Activated CD4-positive, CD25-positive, alpha-beta regulatory T cell (primary cell): ENCODE results near the gene TTC31.
A peak's percentile ranks its signal among the peaks of the same experiment; 100 is the strongest.
"Not testable (repeated sequence)": the region's sequence is repeated elsewhere in the genome, so short reads cannot be mapped to it uniquely, and the experiment has no call there.

Experiments used
- DNase-seq, 4 experiments: peaks; one replicate each; lab custom pipeline; 2025; lab: John Stamatoyannopoulos, UW

Gene TTC31

DNA sequence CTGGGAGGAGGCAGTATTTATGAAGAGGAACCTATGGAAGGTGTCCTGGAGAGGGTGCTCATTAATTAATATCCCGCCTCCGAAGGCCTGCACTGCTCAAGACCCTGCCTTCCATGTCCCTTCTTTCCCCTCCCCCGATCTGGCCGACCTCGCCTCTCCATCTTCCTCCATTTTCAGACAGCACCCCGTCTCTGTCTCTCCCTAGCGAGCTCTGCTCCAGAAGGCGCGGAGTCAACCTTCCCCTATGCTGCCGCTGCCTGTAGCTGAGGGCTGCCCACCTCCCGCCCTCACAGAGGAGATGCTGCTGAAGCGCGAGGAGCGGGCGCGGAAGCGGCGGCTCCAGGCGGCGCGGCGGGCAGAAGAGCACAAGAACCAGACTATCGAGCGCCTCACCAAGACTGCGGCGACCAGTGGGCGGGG is 25.7 kb upstream of the TTC31 start:
- DNase-seq: no peak

DNA sequence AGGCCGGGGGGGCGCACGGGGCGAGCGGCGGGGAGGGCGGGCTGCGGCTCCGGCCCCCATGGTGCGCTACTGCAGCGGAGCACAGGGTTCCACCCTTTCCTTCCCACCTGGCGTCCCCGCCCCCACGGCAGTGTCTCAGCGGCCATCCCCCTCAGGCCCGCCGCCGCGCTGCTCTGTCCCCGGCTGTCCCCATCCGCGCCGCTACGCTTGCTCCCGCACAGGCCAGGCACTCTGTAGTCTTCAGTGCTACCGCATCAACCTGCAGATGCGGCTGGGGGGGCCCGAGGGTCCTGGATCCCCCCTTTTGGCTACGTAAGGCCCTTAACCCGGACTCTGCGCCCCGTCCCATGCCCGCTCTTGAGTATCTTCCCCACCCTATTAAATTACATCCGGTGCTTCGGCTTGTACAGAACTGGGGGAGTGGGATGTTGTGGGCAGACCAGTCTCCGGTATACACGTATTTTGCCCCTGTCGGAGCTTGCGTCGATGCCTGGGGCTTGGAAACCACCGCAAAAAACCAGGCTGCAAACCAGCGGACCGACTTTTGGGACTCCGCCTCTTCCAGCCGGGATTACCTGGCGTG is 25.2 kb upstream of the TTC31 start:
- DNase-seq: peak; percentile 54 to 68 (median 63)

DNA sequence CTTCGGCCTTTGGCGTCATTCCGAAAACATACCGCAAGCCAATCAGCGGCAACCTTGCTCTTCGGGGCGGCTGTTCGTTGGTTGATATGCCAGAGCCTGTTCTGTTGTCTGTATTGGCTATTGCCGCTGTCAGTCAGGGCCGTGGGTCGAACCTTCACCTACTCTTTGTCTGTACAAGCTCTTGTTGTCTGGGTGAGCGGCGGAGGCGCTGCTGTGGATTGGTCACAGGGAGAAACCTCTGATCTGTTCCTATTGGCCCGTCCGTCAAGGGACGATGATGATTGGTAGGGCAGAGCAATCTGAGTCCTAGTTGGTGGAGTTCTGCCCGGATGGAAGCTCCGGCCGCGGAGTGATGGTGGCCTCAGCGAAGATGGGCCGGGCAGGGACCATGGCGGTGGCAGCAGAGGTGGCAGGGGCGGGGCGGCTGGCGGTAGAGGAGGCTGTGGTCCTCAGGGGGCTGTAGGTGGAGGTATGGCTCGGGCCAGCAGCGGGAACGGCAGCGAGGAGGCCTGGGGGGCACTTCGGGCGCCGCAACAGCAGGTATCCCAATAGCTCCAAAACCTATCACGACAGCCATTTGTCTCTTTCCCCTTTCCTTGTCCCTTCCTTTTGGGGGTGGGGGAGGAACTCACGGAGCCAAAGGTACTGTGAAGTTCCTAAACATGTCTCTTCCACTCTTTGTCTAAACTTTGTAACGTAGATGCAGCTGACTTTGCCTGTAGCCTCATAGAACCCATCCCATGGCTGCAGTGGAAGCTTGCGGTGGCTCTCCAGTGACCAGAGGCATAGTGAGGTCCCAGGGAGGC is 24.5 kb upstream of the TTC31 start, which contains the start of gene WBP1:
TSS of gene WBP1 (plus strand) at position 307 of the 806 bp plus-strand sequence. CDS start at position 472, 165 bp downstream.
- peak; percentile 93 to 96 (median 94) for DNase-seq

GRCh38 chr2:74458938-74459363 is 23.9 kb upstream of the TTC31 start:
- DNase-seq: no peak

- not testable (repeated sequence) for DNase-seq
Measured at GRCh38 chr2:74459503-74460118, 23.3 kb upstream of the TTC31 start.

GRCh38 chr2:74460187-74460586 is 22.7 kb upstream of the TTC31 start:
- DNase-seq: not testable (repeated sequence)

DNA sequence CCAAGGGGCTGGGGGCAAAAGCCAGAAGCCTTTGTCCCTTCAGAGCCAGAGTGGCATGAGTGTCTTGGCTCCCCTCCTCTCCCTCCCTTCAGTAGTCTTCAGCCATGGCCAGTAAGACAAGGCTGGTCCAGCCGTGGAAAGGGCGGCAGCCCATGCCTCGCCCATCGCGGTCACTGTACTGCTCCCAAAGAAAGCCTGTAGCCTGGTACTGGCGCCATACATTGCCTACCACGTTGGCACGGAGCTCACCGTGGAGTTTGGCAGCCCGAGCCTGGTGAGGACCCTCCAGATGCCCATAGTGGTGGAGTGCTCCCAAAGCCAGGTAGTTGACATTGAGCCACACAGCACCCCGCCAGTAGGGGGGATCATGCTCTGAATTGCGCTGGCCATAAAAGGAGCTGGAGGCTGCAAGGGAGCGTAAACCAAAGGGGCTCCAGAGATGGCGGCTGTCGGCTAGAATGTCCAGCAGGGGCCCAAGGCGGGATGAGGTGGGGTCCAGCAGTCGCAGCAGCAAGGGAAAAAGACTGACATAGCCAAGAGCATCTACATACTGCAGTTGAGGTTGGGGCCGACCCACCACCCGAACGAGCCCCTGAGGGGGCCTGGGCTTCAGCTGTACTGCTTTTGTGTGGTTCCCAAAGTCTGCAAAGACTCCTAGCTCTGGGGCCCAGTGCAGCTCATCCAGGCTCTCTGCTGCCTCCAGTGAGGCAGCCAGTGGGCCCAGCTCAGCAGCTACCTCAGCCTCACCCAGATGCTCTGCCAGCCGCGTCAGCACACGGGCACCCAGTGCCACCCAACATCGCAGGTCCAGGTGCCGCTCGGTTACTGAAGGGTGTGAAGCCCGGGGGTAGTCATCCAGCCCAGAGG is 21.5 kb upstream of the TTC31 start:
- no peak for DNase-seq

DNA sequence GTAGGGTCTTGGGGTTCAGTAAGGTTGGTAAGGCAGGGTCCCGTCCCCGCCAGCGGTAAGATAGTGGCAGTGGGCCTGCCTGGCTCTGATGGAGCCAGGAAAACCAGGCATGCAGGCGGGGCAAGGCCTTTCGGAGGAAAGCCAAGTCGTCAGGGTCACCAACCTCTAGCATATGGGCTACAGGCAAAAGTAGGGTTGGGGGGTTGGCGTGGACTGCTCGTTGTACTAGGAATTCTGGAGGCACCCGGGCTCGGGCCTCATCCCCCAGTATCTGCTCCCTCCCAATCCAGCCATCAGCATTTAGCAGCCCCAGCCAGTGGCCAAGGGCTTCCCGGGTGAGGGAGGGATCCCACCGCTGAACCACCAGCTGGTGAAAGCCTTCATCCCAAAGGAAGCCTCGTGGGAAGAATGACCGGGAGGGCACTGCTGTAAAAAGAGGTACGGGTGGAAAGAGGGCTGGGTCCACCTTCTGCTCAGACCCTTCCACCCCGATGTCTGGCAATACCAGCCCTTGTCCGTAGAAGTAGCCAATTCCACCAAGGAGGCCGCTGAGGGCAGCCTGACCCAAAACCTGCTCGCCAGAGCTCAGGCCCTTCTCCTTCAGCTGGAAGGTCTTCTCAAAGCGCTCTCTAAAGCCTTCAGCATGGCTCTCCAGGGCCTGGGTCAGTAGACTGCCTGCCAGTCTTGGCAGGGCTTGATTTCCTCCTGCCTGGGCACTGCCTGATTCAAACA is 20.7 kb upstream of the TTC31 start:
- DNase-seq: no peak

- no peak for DNase-seq
Measured at GRCh38 chr2:74462786-74463105, 20.1 kb upstream of the TTC31 start.

DNA sequence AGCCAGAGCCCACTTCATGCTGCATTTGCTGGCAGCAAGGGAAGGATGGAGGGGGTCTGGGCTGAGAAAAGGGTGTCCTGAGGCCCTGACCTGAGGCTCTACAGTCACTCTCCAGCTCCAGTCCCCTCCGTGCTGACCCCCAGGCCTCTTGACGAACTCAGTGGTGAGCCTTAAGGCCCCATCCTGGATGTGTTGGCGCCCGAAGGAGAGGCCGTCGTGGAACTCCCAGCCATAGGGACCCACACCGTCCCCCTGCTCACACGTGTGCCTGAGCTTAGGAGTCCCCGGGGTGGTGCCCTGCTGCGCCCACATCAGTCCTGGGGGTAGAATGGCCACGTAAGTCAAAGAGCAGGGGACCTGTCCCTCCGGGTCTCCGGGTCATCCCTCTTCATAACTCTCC is 18.5 kb upstream of the TTC31 start:
- DNase-seq: no peak

GRCh38 chr2:74470742-74471141 is 12.1 kb upstream of the TTC31 start:
- not testable (repeated sequence) for DNase-seq

GRCh38 chr2:74471332-74472065 is 11.4 kb upstream of the TTC31 start:
- DNase-seq: no peak

DNA sequence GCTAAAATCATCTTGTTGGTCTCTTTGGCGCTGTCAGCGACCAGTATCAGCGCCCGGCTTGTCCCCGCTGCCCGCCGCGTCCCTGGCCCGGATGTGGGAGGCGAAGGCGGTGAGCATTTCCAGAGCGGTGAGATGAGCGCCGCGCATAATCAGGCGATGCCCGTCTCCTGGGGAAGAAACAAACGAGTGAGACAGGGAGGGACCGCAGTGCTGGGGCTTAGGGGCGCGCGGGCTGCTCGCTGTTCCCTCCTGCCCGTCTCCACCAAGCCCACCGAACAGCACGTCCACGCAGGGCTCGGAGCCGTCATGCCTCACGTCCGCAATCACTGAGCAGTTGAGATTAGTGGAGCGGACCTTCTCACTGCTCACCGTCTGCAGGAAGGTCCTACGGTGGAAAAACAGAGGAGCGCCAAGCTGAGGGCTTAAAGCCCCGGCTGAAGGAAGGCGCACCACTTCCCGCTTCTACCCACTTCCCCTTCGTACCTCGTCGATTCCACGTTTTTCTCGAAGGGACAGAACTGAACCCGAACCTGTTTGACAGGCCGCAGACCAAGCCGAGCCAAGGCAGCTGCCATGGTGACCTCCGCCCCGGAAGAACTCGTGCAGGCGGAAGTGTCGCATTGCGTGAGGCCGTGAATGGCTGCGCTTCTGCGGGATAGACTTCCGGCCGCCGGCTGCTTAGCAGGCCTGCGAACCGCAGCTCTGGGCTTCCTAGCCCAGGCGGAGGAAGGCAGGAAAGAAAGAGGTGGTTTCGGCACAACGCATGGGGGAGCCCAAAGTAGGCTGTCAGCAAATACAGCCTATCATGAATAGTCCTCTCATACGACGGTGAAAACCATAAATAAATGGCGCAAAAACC is 10.6 kb upstream of the TTC31 start, which contains the start of gene MRPL53:
TSS of gene MRPL53 (minus strand) at position 595 of the 859 bp plus-strand sequence. CDS start at position 575, 20 bp downstream.
- peak; percentile 91 to 96 (median 96) for DNase-seq

DNA sequence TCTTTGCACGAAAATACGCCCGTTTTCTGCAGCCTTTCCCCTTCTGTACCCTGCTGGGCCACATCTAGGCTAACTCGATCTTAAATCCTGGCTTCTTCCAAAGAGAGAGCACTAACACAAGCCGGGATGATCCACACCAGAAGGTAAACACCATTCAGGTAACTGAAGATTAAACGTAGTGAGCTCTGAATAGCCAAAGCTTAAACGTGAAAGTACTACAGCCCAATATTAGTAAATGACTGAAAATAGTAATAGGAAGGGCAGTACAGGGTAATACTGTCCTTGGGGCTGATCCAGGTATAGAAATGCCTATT is 10.0 kb upstream of the TTC31 start:
- DNase-seq: no peak

GRCh38 chr2:74474481-74474880 is 8.4 kb upstream of the TTC31 start:
- DNase-seq: no peak

DNA sequence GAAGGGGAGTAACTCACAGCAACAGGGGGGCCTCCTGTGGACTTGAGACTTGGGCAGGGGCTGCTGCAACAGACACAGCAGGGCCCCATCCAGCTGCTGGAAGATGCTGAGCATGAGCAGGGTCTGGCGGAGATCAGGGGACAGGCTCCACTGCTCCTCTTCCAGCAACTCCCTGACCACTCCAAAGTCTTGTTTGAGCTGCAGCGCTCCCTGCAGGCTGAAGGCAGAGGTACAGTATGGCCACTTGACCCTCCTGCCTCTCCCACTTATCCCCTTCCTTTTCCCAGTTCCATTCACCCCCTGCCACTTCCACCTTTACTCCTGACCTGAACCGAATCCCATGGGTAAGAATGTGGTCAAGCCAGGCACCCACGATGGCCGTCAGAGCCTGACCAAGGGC is 8.0 kb upstream of the TTC31 start:
- no peak for DNase-seq

GRCh38 chr2:74481431-74481830 is 1.4 kb upstream of the TTC31 start:
- DNase-seq: no peak

DNA sequence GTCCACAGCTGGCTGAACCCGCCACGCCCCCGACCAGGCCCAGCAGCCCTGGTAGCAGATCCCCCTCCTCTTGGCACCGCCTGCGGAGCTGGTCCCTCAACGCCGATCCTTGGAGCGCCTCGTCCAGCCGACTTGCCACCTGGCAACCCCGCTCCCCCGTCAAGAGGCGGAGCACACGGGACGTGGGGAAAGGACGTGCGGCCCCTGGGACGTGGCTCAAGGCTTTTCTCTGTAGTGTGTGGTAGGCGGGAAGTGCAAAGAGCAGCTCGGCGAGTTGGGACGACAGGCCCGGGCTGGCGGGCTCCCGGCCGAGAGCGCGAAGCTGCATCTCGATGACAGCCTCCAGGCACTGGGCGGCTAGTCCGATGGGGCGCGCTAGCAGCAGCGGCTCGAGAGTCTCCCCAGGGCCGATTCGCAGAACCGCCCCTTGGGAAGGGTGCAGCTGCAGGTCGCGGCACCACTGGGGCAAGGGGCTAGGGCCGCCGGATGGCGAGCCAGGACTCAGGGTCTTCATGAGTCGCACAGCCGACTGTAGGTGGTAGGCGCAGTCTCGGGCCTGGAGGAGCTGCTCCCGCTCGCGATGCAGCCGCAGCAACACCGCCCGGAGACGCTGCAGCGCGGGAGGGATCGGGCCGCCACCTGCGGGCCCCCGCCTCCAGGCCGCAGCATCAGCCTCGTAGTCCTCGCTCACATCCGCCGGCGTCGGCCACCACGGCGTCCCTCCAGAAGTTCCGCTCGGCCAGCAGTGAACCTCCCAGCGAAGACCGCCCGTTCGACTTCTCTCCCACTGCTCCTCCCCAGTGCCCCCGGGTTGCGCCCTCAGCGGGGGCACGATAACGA is 700 bp upstream of the TTC31 start:
- DNase-seq: peak in 3 of 4 experiments; percentile 39 to 52 (median 43)

DNA sequence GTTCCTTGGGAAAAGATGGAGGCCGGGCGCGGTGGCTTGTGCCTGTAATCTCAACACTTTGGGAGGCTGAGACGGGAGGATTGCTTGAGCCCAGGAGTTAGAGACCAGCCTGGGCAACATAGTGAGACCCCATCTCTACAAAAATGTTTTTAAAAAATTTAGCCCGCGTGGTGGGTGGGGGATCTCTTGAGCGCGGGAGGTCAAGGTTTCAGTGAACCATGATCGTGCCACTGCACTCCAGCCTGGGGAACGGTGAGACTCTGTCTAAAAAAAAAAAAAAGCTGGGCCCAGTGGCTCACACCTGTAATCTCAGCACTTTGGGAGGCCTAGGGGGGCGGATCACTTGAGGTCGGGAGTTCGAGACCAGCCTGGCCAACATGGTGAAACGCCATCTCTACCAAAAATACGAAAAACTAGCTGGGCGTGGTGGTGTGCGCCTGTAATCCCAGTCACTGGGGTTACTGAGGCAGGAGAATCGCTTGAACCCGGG is 839 bp downstream of the TTC31 start:
- DNase-seq: not testable (repeated sequence)
